GM19397 (cell line): Measurements from ENCODE around the gene PTCH1.

ENCODE experiments used
- ATAC-seq: cut with Tn5 transposase; IDR thresholded peaks from one replicate; pipeline ENCODE4 v1.9.1; 2021; ENCODE audit warnings: mild to moderate bottlenecking, moderate library complexity; ENCODE audit not compliant: unreplicated experiment

The PTCH1 gene

DNA sequence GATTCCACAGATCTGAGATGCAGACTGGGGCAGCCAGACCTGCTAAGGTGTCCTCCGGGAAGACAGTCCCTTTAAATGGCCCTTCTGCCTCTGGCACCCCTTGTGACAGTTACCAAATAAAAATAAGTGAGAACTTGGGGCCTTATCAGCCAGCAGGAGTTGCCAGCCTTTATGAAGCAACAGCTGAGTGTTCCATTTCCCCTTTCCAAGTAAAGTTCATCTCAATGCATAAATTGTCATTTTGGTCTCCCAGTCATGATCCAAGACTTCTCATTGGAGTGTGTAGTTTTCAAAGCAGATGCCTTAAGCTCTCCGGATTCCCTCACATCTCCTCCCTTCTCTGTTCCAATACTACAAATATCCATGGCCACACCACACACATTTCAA, 4.1 kb downstream of the PTCH1 start:
- no peak for ATAC-seq

DNA sequence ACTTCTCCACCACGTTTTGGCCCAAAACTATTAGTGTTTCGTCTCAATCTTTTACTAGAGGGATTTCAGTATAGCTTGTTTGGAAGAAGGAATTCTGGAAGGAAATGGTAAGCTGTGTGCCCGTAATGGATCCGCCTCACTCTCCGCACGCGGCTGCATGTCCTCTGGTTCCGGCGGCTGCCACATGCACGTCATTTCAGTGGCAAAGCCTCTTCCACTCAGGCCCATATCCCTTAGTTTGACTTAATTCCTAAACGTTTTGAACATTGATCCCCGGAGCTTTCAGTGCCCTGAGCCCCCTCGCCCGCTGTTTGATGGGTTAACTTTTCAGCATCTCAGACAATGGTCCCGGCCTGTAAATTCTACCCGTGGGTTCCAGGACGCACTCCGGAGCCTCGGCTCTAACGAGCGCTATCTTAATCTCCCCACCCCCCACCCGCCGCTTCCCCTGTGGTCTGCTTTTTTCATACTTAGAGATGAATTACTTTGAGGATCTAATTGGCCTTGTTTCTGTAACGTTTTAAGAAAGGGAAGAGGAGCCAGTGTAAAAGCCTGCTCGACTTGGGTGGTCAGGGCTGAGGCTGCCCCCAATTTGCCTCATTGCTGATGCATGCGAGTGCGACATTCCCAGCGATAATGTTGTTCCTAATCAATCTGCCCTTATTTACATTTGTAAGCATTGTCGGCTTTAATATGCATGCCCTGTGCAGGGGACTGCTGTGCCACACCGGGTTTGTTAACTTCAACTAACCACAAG, 4.6 kb downstream of the PTCH1 start:
- no peak for ATAC-seq

DNA sequence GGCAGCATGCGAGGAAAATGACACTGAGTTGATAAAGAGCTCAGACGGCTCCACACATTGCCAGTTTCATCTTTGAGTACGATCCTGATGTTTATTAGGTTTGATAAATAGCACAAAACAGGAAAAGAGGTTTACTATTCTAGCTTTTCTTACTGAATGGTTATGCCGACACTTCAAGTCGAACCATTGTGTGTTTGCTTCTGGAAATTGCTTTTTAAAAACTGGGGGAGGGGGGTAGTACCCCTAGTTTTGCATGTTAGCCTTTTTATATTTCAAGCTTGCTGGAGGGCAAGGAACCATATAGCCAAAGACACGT, 5.2 kb downstream of the PTCH1 start:
- ATAC-seq, result no peak

DNA sequence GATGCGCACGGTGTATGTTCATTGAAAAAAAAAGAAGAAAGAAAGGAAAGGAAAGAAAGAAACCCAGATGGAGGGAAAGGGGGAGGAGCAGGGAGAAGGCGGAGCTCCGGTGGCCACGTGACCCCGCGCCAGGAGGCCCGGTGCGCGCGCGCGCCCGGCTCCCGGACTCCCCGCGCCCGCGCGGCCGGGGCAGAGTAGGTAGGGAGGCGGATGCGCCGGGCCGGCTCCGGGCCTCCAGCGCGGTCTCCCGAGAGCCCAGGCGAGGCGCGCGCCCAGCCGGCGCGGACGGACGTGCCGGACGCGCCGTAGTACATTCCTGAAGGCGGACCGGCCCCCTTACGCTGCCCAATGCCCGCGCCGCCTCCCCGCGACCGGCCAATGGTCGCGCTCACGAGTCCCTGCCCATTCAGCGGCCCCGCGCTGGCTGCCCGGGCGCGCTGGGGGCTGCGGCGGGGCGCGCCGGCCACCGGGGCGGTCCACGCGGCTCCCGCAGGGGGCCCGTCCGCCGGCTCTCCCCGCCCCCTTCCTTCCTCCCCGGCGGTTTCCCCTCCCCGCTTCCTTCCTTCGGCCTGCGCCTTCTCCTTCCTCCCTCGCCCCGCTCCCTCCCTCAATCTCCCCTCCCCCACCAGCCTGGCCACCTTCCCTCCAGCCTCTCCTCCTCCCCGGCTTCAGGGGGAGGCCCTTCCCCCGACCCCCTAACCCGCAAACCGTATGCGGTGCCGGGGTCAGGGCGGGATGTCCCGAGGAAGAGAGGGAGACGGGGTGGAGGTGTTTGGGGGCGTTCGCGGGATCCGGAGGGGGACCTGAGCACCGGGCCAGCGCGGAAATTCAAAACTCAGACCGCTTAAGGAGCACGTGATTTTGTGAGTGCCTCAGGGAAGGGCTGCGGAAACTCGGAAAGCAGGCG, 5.8 kb downstream of the PTCH1 start:
- ATAC-seq, result peak; percentile 36

DNA sequence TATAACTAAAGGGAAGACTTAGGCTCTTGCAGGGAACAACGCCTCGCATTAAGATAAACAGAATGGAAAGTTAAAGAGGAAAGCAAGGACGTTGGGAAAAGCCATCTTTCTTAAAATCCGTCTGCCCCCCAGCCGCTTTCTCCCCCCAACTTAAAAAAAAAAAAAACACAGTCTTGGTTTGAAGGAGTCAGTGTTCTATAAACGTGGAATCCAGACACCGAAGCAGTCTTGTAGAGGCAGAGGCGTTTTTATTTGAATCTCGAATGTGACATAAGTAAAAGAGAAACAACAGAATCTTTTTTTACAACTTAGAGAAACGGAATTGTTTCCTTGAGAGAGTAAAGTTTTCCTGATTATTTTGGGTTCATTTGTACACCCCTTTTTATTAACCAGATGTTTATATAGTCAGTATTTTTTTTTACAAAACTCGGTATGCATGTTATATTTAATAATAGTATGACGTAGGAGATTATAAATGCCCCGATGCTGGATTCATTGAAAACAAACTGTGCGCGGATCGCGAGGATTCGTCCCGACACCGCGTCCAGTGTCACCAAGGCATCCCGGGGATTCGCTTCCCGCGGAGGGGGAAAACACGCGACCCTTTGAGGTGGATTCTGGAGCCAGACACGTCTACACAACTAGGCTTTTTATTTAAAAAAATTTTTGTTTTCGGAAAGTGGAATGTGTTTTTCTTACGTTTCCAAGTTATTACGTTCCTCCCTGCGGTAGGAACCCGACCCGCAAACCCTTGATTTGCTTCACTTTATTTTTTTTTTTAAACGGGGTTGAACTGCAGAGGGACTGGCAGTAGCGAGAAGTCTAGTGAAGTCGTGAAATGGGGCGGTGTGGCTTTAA, 6.7 kb downstream of the PTCH1 start:
- ATAC-seq, result no peak

DNA sequence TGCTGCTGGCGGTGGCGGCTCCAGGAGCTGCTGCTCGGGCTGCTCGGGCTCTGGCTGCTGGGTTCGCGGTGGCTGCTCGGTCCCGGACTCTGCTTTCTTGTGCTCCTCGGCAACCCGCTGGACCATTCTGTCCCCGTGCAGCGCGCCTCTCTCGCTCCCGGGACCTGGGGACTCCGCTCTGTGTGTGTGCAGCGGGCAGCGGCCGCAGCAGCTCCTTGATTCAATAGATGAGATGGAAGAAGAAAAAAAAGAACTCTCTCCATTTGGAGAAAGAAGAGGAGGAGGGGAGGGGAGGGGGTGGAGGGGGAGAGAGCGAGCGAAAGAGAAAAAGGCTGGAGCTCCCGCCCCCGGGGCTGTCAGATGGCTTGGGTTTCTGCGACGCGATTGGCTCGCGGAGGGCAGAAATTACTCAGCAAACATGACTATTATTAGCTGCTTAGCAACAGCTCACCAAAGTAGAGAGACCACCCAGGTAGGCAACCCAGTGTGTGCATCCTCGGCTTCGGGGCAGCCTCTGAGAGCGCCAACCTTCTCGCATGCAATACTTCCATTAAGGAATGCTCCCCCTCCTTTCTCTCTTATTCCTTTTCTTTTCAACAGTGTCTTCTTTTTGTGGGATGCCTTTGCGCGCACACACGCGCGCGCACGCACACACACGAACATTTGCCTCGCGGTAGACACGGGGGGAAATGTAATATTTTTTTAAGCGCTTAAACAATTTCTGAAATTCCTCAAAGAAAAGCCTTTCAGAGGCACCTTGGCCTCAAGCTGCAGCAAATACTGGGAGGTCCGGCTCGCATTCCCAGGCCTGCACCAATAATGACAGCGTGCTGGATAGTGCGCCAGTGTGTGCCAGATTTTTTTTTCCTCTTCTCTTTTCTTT, 7.6 kb downstream of the PTCH1 start:
- peak; percentile 12 for ATAC-seq

DNA sequence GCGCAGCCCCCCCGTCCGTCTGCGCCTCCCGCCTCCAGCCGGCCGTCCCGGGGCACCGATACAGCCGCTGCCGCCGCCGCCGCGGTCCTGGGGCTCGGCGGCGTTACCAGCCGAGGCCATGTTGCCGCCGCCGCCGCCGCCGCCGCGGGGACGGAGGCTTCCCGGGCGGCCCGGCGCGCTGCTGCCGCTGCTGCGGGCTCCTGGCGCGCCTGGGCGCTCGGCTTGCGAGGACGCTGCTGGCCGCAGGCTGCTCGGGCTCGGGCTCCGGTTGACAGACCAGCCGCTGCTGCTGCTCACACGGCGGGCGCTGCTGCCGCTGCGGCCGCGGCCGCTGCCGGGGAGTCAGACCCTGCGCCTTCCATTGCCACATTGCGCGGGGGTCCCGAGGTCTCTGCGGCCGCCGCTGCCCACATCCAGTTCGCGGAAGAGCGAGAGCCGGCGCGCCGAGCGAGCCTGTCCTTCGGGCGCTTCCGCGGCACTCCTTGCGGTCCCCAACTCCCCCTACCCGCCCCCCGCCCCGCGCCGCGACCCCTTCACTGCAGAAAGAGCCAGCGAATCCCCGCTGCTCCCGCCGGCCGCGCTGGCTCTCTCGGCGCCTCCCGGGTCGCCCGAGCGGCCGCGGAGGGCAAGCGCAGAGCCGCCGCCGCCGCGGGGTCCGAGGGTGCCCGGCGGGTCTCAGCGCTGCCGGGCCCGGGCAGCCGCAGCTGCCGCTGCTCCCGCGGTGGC, 8.4 kb downstream of the PTCH1 start:
- ATAC-seq, result no peak

DNA sequence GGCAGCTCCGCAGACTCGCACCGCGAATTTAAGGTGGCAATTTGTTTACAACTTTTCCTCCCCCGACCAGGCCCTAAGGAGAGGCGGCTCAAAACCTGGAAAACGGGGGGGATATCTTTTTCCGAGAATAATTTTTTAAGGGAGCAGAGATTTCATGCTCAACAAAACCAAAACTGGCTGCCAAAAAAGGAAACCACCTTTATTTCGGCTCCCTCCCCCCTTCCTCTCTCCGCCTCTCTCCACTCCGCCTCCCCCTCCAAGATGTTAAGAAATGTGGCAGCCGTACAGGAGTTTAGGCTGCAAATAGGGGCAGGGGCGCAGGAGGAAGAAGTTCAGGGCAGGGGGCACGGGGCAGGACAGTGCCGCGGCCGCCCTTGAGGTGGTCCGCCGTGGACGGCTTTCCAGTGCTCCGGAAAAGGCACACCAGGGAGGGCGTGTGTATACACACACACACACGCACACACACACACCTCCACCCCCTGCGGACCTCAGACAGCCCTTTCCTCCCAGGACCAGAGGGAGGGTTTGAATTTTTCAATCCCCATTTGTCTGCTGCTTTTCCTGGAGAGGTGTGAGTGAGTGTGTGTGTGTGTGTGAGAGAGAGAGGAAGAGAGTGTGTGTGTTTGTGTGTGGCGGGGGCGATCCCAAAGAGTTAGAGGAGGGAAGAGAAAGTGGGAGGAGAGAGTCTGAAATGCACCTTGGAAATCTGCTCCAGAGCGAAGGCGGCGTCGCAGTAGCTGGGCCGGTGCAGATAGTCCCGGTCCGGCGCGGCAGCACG, 9.1 kb downstream of the PTCH1 start:
- ATAC-seq, result no peak

DNA sequence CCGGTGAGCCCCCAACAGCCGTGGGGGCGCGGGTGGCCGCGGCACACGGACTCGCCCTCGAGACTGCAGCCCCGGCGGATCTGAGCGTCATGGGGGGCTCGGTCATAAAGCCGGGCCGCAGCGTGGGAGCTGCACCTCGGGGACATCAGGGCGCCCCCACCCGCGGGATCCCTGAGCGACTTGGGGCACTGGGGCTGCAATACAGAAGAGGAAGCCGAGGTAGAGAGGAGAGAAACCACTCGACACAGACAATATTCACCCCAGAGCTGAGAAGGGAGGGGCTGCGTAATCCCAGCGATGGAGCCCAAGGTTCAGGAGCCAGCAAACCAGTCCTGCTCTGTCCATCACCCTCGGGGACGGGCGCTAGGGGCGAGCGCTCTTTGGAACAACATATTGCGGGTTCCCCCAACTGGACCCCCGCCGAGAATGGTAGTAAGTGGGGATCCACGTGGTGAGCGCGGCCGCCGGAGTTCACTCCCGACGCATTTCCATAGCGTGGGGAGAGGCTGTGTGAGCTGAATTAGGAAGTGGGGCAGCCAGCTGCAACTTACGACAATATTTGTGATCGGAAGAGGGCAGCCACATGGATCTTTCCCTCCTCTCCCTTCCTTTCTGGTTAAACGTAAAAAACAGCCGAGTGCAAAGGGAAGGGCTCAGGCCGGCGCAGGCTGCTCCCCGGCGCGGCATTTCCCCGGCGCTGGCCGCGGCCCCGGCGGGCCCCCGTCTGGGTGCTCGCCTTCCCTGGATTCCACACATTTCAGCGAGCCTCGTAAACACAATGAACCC, 9.9 kb downstream of the PTCH1 start:
- ATAC-seq, result peak; percentile 9

DNA sequence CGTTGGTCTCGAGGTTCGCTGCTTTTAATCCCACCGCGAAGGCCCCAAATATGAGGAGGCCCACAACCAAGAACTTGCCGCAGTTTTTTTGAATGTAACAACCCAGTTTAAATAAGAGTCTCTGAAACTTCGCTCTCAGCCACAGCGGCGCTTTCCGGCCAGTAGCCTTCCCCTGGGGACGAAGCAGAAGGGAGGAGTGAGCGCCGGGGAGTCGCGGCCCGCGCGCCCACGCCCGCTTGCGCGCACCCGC, 10.4 kb downstream of the PTCH1 start:
- ATAC-seq, result peak; percentile 24

DNA sequence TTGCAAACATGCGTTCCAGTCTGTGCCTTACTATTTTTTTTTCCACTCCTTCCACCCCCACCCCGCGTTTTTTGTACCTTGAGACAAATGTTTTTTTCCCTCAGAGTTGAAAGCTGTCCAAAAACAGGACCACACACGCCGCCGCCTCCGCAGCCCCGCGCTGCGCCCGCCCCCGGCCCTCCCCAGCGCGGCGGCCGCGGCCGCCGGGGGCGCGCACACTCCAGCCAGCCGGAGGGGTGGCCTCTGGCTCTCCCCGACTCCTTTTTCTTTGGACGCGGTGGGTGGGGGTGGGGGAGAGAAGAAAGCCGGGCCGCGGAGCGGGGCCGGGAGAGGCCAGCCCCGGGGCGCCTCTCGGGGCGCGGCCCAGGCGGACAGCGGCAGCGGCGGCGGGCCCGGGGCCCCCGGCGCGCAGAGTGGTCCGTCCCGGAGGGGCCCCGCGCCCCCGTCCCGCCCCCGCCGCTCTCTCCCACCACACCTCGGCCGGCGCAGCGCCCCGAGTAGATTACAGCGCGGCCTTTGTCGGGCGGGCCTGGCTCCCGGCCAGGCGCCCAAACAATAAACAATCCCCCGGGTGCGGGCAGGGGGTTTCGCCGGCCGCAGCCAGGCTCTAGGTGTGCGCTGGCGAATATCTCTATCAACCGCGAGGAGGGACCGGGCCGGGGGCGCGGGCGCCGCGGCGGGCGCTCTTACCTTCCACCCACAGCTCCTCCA, 10.9 kb downstream of the PTCH1 start:
- peak; percentile 28 for ATAC-seq

DNA sequence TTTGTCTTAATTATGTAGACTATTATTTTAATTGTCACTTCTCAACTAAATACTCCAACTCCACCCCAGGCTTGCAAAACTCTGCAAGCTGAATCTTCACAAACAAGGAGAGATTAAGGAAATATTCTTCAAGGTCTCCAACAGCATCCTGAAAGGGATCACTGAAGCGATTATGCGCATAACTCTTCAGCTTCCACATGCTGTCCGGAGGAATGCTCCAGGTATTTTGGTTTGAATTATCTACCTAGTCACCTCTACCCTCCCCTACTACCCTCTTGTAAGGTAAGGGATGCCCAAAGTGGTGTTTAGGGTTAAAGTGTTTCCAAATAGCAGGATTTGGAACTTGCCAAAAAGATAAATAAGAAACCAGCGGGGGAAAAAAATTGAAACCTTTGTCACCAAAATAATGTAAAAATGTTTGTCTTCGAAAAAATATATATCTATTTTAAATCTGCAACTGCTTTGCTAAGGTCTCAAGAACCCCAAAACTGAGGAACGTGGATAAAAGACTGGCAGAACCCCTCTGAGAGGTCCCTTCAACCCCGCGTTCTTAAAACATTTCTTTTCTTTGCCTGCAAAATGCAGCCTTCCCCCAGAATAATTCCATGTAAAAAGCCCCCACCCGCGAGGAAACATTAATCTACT, 11.6 kb downstream of the PTCH1 start:
- ATAC-seq, result no peak

DNA sequence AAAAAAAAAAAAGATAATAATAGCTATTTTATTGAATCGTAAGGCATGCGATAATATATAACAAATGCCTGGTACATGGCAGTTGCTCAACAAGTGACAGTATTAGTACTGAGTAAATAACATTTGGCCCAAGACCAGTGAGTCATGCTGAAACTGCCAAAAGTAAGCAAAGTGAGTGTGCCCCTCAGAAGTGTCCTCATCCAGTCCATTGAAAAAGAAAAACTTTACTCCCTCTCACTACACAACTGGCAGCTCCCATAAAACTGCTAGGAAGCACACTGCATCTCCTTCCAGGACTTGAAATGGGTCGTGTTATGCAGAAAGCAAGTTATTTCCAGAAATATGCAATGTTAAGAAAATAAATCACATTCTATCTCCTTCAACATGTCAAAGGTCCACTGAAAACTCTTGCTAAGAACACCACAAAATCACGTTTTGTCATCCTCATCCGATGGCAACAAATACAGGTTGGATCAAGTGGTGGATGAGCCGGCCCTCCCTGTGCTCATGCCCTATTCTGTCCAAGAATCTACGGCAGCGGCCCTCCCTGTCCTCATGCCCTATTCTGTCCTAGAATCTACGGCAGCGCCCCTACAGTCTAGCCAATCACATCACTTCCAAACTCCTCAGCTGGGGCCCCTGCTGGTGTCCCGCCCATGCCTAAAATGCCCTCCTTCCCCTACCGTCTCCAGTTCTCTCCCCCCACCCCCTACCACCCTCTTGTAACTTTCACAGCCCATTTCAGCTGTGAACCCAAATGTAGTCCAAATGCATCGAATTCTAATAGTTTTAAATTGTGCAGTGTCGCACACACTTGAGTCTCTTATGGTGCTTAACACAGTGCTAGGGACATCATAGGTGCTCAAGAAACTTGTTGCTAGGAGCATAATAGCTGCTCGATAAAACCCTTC, 12.5 kb downstream of the PTCH1 start:
- no peak for ATAC-seq

DNA sequence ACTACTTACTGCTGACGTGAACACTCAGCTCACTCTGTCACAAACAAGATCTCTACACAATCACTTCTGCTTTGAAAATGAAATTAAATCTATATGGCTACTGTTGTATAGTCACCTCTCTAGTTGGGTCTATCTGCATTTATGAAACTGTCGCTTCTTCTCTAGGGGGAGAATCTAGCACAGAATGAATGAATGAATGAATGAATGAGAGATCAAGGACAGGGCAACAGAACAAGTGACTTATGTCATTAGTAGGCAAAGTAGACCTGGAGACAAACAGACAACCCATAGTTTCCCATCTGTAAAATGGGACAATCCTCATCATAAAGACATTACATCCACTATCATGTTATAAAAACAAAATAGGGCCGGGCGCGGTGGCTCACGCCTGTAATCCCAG, 13.4 kb downstream of the PTCH1 start:
- no peak for ATAC-seq

DNA sequence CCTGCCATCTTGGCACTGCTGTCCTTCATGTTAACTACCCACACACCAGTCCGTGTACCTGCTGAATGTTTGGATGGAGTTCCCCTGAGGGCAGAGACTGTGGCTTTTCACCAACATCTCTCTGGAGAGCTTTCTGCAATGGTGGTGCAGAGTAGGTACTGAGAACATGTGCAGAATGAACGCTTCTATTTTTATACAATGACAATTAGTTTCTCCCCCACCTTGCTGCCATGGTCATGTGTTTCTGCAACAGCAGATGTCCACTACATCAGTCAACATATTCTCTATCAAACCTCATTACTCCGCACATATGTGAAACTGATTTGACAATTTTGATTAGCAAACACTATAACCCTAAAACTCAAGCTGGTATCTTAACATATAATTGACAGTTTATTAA, 14.5 kb downstream of the PTCH1 start:
- ATAC-seq, result no peak

DNA sequence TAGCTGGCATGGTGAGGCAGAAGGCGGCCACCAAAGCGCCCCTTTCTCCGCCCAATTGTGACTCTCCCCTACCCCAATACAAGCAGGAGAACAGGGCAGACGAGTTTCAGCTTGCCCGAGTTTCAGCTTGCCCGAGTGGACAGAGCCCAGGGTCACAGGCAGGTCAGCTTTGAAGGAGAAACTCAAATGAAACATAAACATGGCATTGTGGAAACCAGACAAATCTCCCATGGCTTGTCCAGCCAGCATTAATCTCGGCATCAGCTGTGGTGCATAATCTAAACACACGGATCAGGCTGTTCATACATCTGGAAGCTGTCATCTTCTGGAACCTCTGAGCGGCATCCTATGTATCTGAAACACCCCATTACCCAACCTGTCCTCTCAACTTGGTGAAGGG, 16.9 kb downstream of the PTCH1 start:
- ATAC-seq, result no peak
